Cerebellar nuclear complex (tissue), 1 donor: ENCODE data around the gene SAFB2.

ENCODE experiments used
- DNase-seq, 2 experiments: peaks; one replicate each; lab custom pipeline; 2025; lab: John Stamatoyannopoulos, UW

The SAFB2 gene

GRCh38 chr19:5622465-5623396 is at the start of gene SAFB2, which contains the start of gene SAFB:
Gene SAFB2, minus strand, starts transcription at chr19:5622776. Its CDS starts 61 bp downstream, at chr19:5622715.
Gene SAFB, plus strand, starts transcription at chr19:5623083. Its CDS starts 123 bp downstream, at chr19:5623206.
- peak; percentile 79 to 83 for DNase-seq

- no peak for DNase-seq
Measured at GRCh38 chr19:5671600-5671999, 49.0 kb upstream of the SAFB2 start.

- no peak for DNase-seq
Measured at GRCh38 chr19:5669212-5669611, 46.6 kb upstream of the SAFB2 start.

GRCh38 chr19:5667751-5668271 is 45.2 kb upstream of the SAFB2 start:
- no peak for DNase-seq

GRCh38 chr19:5666921-5667610 is 44.5 kb upstream of the SAFB2 start:
- no peak for DNase-seq

GRCh38 chr19:5665781-5666513 is 43.4 kb upstream of the SAFB2 start:
- no peak for DNase-seq

GRCh38 chr19:5664515-5664914 is 41.9 kb upstream of the SAFB2 start:
- no peak for DNase-seq

- DNase-seq, result no peak
Measured at GRCh38 chr19:5663904-5664303, 41.3 kb upstream of the SAFB2 start.

- no peak for DNase-seq
Measured at GRCh38 chr19:5661483-5661882, 38.9 kb upstream of the SAFB2 start.

GRCh38 chr19:5655412-5655811 is 32.8 kb upstream of the SAFB2 start:
- no peak for DNase-seq

GRCh38 chr19:5654931-5655330 is 32.4 kb upstream of the SAFB2 start:
- DNase-seq, result no peak

- no peak for DNase-seq
Measured at GRCh38 chr19:5652261-5652660, 29.7 kb upstream of the SAFB2 start.

GRCh38 chr19:5651361-5651760 is 28.8 kb upstream of the SAFB2 start:
- DNase-seq, result no peak

GRCh38 chr19:5648464-5648863 is 25.9 kb upstream of the SAFB2 start:
- DNase-seq, result no peak

GRCh38 chr19:5646703-5647102 is 24.1 kb upstream of the SAFB2 start:
- no peak for DNase-seq

- DNase-seq, result no peak
Measured at GRCh38 chr19:5645409-5645808, 22.8 kb upstream of the SAFB2 start.

GRCh38 chr19:5644037-5644436 is 21.5 kb upstream of the SAFB2 start:
- DNase-seq, result no peak

GRCh38 chr19:5643060-5643459 is 20.5 kb upstream of the SAFB2 start:
- no peak for DNase-seq

- no peak for DNase-seq
Measured at GRCh38 chr19:5642204-5642603, 19.6 kb upstream of the SAFB2 start.

- no peak for DNase-seq
Measured at GRCh38 chr19:5641171-5641570, 18.6 kb upstream of the SAFB2 start.

GRCh38 chr19:5637971-5638370 is 15.4 kb upstream of the SAFB2 start:
- no peak for DNase-seq

GRCh38 chr19:5635427-5635826 is 12.9 kb upstream of the SAFB2 start:
- DNase-seq, result no peak
